Measurements from ENCODE around the gene RNF182.
A peak's percentile ranks its signal among the peaks of the same experiment; 100 is the strongest.
"Not testable (repeated sequence)": the region's sequence is repeated elsewhere in the genome, so short reads cannot be mapped to it uniquely, and the experiment has no call there.

RNF182 gene

DNA sequence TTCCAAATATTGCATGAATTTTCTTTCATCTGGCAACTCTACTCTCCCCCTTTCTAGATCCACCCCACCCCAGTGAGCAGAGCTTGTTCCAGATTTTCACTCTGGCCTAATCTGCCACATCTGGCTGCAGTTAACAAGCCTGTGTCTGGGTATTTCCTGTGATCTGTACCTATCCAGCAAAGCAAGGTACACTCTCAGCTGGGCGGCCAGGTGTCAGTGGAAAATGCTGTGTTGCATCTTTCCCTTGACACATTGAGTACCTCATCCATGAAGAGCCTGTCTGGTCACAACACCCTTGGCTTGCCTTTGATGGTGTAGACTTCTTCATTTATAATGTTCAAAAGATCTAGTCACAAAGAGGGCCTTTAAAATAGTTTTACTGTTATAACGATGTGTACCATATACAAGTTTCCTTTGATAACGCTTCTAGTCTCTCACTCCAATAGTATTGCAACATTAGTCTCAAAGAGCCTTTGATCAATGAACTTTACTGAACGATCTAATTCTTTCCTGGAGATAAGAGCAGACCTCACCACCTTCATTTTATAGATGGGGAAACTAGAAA is 6.0 kb upstream of the RNF182 start:
- DNase-seq = no peak

DNA sequence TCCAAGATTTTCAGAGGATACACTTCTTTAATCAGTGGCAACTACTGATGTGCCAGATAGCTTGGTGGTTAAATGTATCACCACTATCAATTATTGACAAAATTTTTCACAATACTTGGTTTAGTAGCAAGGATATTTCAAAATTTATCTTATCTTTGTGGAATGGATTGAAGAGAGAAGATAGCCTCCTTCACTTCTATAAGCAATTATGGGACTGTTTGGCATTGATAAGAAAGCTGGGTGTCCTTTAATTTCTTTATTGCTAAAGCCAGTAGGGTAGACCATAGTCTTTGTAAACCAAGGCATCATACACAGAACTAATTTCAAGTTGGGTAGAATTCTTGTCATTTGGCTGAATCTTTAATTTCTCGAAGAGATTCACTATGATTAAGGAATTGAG is 4.9 kb upstream of the RNF182 start:
- no peak for DNase-seq

DNA sequence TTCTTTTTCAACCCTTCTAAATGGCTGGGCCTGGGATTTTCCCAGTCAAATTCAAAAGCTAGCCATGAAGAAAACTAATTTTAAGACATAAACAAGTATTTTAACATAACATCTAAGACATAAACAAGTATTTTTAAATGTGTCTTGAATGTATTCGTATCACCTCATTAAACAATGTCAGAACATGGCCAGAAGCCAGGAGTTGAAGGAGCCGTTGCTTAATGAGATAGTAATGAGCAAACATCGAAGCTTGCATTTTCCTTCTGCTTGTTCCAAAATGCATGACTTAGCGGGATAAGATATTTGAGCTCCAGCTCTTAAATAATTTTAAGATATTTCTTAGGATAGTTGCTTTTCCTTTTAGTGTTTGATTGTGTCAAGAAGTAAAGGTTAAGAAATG is 4.2 kb upstream of the RNF182 start:
- DNase-seq = no peak

DNA sequence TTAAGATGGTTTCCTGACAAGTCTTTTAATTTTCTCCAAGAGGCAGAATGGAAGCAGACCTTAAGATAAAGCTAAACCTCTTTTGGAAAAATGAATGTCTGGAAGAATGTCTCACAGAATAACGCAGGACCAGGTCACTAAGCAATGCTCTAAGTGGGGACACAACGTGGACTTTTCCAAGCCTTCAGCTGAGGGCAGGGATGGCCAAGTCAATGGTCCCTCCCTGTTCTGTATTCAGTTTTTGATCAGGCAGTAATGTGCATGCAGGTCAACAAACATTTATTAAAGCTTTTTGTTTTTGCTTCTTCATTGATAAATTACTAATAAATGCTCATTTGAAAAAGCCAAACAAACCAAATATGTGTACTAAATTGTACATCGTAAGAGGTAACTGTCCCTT is 2.0 kb upstream of the RNF182 start:
- no peak for DNase-seq

GRCh38 chr6:13923527-13924145 is 1.1 kb upstream of the RNF182 start:
- peak; percentile 2 to 37 (median 18) for DNase-seq

- DNase-seq = peak in 2 of 4 experiments; percentile 4 to 11
Measured at GRCh38 chr6:13924146-13924948, 405 bp upstream of the RNF182 start.

DNA sequence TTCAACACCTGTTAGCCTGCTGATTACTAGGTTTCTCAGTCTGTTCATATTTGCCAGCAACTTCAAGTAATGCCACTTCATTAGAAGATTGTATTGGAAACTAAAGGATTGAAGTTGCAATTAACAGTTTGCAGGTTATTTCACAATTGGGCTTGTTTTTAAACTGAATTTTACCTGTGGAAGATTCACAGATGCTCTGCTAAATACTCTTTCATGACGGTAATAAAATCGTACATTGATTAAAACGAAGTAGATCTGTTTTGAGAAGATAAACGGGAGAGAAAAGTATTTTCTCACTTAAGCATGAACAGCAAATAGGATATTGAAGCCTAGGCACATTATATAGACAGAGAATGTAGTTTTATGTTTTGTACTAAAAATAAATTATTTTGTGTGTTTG is 1.6 kb downstream of the RNF182 start:
- DNase-seq = no peak

- no peak for DNase-seq
Measured at GRCh38 chr6:13927203-13927602, 2.5 kb downstream of the RNF182 start.

- no peak for DNase-seq
Measured at GRCh38 chr6:13929196-13929595, 4.4 kb downstream of the RNF182 start.

DNA sequence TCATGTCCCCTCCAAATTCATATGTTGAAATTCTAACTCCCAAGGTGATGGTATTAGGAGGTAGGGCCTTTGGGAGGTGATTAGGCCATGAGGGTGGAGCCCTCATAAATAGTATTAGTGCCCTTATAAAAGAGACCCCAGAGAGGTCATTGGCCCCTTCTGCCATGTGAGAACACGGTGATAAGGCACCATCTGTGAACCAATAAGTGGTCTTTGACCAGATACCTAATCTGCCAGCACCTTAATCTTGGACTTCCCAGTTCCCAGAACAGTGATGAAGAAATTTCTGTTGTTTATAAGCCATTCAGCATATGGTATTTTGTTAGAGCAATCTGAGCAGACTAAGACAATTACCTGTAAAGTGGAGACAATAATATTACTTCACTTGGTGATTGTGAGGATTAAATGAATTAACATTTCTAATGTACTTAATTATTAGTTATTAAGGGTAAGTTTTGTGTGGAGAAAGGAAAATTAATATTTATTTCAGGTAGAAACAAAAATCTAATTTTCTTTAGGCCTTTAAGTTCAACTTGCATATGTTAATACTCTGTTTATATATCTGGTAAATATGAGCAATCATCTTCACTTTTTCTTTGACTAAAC is 7.1 kb downstream of the RNF182 start:
- no peak for DNase-seq

- no peak for DNase-seq
Measured at GRCh38 chr6:13932785-13933184, 8.0 kb downstream of the RNF182 start.

GRCh38 chr6:13934721-13935120 is 10.0 kb downstream of the RNF182 start:
- DNase-seq = no peak

- no peak for DNase-seq
Measured at GRCh38 chr6:13935190-13935880, 10.6 kb downstream of the RNF182 start.

DNA sequence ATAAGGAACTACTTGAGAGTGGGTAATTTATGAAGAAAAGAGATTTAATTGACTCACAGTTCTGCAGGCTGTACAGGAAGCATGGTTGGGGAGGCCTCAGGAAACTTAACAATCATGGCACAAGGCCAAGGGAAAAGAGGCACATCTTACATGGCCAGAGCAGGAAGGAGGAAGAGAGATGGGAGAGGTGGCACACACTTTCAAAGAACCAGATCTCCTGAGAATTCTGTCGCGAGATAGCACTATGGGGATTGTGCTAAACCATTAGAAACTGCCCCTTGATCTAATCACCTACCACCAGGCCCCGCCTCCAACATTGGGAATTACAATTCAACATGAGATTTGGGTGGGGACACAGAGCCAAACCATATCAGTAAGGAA is 11.1 kb downstream of the RNF182 start:
- DNase-seq = not testable (repeated sequence)

DNA sequence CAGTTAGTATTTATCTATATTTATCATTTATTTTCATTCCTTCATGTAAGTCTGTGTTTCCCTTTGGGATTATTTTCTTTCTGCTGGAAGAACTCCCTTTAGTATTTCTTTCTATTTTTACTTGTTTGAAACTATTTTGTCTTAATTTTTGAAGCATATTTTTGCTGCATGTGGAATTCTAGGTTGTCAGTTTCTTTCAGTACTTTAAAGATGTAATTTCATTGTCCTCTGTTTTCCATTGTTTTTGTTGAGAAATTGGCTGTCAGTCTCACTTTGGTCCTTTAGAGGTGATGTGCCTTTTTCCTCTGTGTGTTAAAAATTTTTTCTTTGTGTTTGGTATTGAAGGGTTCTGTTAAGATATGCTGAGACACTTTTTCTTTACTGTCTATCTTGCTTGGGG is 17.1 kb downstream of the RNF182 start:
- DNase-seq = no peak

DNA sequence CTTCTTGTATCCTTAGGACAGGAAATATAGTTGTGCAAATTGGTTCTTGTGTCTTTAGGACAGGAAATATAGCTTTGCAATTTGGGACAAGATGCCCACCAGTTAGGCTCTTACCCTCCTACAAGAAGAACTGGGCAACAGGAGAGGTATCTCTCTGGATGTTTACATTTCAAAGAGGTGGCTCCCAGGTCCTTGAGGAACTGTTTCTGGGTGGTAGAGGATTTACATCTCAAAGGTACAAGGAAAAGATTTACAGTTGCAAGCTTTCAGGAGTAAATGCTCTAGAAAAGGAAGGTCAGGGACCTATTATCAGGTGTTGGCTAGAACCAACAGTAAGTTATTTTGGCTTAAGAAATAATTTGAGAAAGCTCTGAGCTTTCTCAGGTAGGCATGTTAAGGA is 19.2 kb downstream of the RNF182 start:
- no peak for DNase-seq

GRCh38 chr6:13946506-13946905 is 21.8 kb downstream of the RNF182 start:
- no peak for DNase-seq

DNA sequence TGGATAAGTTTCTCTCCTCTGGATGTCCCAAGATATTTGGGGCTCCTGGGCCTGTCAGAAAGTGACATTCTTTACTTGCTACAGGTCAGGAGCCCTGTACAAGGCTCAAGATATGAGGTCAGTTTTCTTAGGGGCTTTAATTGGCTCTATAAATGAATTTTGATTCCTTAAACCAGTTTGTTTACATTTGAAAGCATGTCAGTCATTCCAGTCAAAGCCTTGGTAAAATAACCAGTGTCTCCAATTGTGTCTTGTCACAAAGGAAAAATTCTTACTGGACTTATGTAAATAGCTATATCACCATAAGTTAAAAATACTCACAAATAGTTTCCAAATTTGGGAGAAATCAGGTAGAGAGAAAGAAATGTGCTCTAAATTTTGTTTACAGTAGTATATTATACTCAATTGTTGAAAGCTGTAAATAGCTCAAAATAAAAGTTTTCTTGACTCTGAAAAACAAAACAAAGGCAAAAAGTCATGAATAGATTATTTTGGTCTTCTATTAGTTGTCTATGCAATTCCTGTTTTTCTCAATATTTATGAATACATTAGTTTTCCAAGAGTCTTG is 22.9 kb downstream of the RNF182 start:
- no peak for DNase-seq

- DNase-seq = no peak
Measured at GRCh38 chr6:13952101-13952500, 27.3 kb downstream of the RNF182 start.

GRCh38 chr6:13953061-13953705 is 28.4 kb downstream of the RNF182 start:
- DNase-seq = no peak

DNA sequence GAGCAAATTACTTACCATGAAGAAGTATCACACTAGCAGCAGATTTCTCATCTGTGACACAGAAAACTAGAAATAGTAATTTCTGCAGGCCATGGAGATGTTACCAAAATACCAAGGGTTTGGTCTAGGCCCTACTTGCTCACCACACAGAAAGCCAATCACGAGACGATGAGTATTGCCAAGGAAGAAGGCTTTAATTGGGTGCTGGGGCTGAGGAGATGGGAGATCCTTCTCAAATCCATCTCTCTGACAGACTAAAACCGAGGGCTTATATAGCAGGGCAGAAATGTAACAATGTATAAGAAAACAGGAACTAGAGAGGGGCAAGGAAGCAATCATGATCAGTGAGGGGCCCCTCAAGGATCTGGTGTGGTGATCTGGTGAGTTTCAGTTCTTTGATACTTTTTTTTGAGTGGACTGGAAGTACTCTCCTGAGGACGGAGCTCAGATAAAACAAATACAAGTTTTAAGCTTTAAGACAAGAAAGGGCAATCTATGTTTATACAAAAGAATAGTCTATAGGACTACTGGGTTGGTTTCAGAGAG is 40.9 kb downstream of the RNF182 start:
- no peak for DNase-seq

GRCh38 chr6:13971303-13971702 is 46.6 kb downstream of the RNF182 start:
- no peak for DNase-seq

Measured in suppressor macrophage (primary cell).